ENCODE measurements around the gene TRIM44. TPM values are rescaled to one million over a fixed set of nuclear protein-coding genes. Genes with fewer than 3 reads are reported as not detected.
"Not testable (repeated sequence)": the region's sequence is repeated elsewhere in the genome, so short reads cannot be mapped to it uniquely, and the experiment has no call there.

Gene TRIM44
- total and polyA plus RNA-seq, 8 donors, result 6.3 to 55.4 (median 36.4) TPM

- no peak for ATAC-seq
- WGBS, 2 donors, result 82 to 87% methylated on average over 4 of the region's 4 CpGs
- no peak for FAIRE-seq
These were observed 12.1 kb upstream of the TRIM44 start for GRCh38 chr11:35650467-35650866.

DNA sequence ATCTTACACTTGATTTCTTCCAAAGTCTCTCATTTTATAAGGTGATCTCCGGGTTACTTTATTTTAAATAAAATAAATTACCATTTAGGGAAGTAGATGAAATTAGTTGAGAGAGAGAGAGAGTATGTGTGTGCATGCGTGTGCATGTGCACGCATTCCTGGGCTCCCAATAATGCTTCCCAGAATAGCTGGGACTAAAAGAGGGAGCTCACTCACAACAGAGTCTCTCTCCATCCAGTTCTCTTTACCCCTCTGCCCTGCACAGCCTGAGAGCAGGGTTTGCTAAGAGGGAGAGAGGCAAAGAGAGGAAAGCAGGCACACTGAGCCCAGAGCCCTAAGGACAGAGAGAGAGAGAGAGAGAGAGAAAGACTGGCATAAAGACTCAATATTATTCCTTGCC lies 11.3 kb upstream of the TRIM44 start:
- WGBS, 2 donors, result 80 to 87% methylated on average over 3 of the region's 3 CpGs
- intact Hi-C loops (cut with DNase I), result no loop called here
- ATAC-seq (no peak), FAIRE-seq (no peak), DNase-seq (no peak)
- TF ChIP-seq, protein P1, sequence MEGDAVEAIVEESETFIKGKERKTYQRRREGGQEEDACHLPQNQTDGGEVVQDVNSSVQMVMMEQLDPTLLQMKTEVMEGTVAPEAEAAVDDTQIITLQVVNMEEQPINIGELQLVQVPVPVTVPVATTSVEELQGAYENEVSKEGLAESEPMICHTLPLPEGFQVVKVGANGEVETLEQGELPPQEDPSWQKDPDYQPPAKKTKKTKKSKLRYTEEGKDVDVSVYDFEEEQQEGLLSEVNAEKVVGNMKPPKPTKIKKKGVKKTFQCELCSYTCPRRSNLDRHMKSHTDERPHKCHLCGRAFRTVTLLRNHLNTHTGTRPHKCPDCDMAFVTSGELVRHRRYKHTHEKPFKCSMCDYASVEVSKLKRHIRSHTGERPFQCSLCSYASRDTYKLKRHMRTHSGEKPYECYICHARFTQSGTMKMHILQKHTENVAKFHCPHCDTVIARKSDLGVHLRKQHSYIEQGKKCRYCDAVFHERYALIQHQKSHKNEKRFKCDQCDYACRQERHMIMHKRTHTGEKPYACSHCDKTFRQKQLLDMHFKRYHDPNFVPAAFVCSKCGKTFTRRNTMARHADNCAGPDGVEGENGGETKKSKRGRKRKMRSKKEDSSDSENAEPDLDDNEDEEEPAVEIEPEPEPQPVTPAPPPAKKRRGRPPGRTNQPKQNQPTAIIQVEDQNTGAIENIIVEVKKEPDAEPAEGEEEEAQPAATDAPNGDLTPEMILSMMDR (IDR thresholded peaks at IDR 0.05), result no peak
- no peaks in the 10 kb centered on the region for H3K36me3 ChIP-seq
- no peaks in the 10 kb centered on the region for H3K4me1 ChIP-seq
- no peaks in the 10 kb centered on the region for H3K27me3 ChIP-seq
- H3K27ac ChIP-seq, result no peak overlapping the region
- no peaks in the 10 kb centered on the region for H3K9me3 ChIP-seq
- no peak overlapping the region for H3K4me3 ChIP-seq

More at GRCh38 chr11:35650467-35650866, 12.1 kb upstream of the TRIM44 start:
- no peaks in the 10 kb centered on the region for H3K4me1 ChIP-seq
- no peaks in the 10 kb centered on the region for H3K36me3 ChIP-seq
- DNase-seq, result no peak
- TF ChIP-seq, protein P1 (IDR thresholded peaks at IDR 0.05), result no peak
- H3K27ac ChIP-seq, result no peak overlapping the region
- intact Hi-C loops (cut with DNase I), result no loop called here
- no peak overlapping the region for H3K4me3 ChIP-seq
- H3K27me3 ChIP-seq, result no peaks in the 10 kb centered on the region
- no peaks in the 10 kb centered on the region for H3K9me3 ChIP-seq

DNA sequence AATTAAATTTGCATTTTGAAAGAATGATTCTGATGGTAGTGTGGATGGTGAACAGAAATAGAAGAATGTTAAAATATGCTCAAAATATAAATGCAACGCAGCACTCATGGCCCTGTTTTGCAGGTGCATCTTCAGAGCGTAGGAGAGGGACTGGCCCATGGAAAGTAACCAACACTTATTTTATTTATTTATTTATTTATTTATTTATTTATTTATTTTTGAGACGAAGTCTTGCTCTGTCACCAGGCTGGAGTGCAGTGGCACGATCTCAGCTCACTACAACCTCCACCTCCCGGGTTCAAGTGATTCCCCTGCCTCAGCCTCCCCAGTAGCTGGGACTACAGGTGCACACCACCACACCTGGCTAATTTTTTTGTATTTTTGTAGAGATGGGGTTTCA lies 9.8 kb upstream of the TRIM44 start:
- H3K4me3 ChIP-seq; FAIRE-seq; H3K27me3 ChIP-seq; intact Hi-C loops (cut with DNase I); ATAC-seq; H3K27ac ChIP-seq; DNase-seq; H3K36me3 ChIP-seq; H3K9me3 ChIP-seq; H3K4me1 ChIP-seq: not testable (repeated sequence)
- 80 to 92% methylated on average over 5 of the region's 5 CpGs for WGBS, 2 donors

GRCh38 chr11:35654711-35655110 lies 7.9 kb upstream of the TRIM44 start:
- whole genome bisulfite sequencing, 2 donors, result 80 to 87% methylated on average over 6 of the region's 6 CpGs
- Histone ChIP-seq H3K36me3 (no peaks in the 10 kb centered on the region), H3K4me1 (no peaks in the 10 kb centered on the region), H3K27me3 (no peaks in the 10 kb centered on the region), H3K4me3 (no peak overlapping the region), H3K27ac (no peak overlapping the region), H3K9me3 (no peaks in the 10 kb centered on the region)
- FAIRE-seq (no peak), DNase-seq (no peak), ATAC-seq (no peak)
- intact Hi-C loops (cut with DNase I), result no loop called here
- TF ChIP-seq, protein P1 (IDR thresholded peaks at IDR 0.05), result no peak

DNA sequence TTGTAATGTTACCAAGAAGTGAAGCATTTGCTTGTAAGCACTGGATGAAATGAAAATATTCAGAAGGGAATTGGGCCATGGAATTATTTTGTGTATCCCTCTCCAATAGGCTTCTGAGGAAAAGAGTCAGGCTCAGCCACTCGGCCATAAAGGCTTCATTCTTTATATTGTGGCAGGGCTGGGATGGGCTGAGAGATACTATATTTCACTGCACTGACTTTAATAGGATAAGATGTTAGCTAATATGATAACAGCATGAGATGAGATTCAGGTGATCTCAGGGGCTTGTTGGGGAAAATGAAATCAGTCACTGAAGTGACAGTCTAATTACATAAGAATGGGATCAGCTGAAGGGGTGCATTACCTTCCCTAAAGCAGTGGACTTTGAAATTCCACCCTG lies 7.3 kb upstream of the TRIM44 start:
- ATAC-seq (no peak), DNase-seq (no peak), FAIRE-seq (no peak)
- Histone ChIP-seq H3K4me3 (no peak overlapping the region), H3K27me3 (no peaks in the 10 kb centered on the region), H3K4me1 (no peaks in the 10 kb centered on the region), H3K9me3 (no peaks in the 10 kb centered on the region), H3K36me3 (no peaks in the 10 kb centered on the region), H3K27ac (no peak overlapping the region)
- TF ChIP-seq, protein P1 (IDR thresholded peaks at IDR 0.05), result no peak
- intact Hi-C loops (cut with DNase I), result no loop called here
- WGBS, 2 donors, result 70 to 78% methylated on average over 1 of the region's 1 CpG

DNA sequence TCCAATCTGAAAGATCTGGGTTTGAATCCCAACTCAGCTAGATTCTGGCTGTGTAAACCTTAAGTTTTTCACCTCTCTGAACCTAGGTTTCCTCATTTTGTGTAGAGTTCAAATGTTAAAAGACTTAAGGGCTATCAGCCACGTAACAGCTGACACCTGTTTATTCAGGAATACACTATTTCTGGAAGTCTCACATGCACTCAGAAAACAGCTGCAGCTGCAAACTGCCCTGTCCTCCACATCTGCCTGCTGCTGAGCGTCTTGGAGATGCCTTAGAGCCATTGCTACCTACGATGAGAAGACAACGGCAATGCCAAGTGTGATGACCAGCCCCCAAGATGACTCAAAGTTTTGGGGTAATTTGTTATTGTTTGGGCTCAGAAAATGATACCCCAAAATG lies 6.7 kb upstream of the TRIM44 start:
- DNase-seq (no peak), FAIRE-seq (no peak), ATAC-seq (no peak)
- no peak overlapping the region for H3K4me3 ChIP-seq
- no peaks in the 10 kb centered on the region for H3K9me3 ChIP-seq
- TF ChIP-seq, protein P1 (IDR thresholded peaks at IDR 0.05), result no peak
- no peaks in the 10 kb centered on the region for H3K36me3 ChIP-seq
- H3K4me1 ChIP-seq, result no peaks in the 10 kb centered on the region
- 55 to 62% methylated on average over 4 of the region's 4 CpGs for WGBS, 2 donors
- no peaks in the 10 kb centered on the region for H3K27me3 ChIP-seq
- intact Hi-C loops (cut with DNase I), result no loop called here
- no peak overlapping the region for H3K27ac ChIP-seq
